Neural progenitor cell (in vitro differentiated cells): ENCODE results near the gene KLK8. TPM values are rescaled to one million over a fixed set of nuclear protein-coding genes. Genes with fewer than 3 reads are reported as not detected.

Experiments used
- DNase-seq: peaks from one replicate; pipeline ENCODE4 v3.0.0-alpha.2; 2016; ENCODE audit warnings: low spot score
- H2AFZ ChIP-seq: fragments of 200-600 bp; sonication (generic); replicated peaks from 2 replicates; pipeline ENCODE4 v1.6.1; 2016; ENCODE audit warnings: antibody characterized with exemption
- H3F3A ChIP-seq: fragments of 200-600 bp; sonication (generic); 2 replicates; pipeline ENCODE4 v1.6.1; 2016; ENCODE audit warnings: antibody characterized with exemption, low read depth
- H3K27ac ChIP-seq: fragments of 200-600 bp; sonication (generic); 2 replicates; pipeline ENCODE4 v1.5.1; 2016; ENCODE audit warnings: mild to moderate bottlenecking
- H3K27me3 ChIP-seq: fragments of 200-600 bp; sonication (generic); 2 replicates; pipeline ENCODE4 v1.6.1; 2016; ENCODE audit warnings: mild to moderate bottlenecking, moderate library complexity
- H3K36me3 ChIP-seq: fragments of 200-600 bp; sonication (generic); 2 replicates; pipeline ENCODE4 v1.5.1; 2016
- H3K4me1 ChIP-seq: fragments of 200-600 bp; sonication (generic); 2 replicates; pipeline ENCODE4 v1.6.1; 2016; ENCODE audit warnings: mixed run types
- H3K4me2 ChIP-seq: fragments of 200-600 bp; sonication (generic); 2 replicates; pipeline ENCODE4 v1.6.1; 2016
- H3K4me3 ChIP-seq: fragments of 200-600 bp; sonication (generic); 2 replicates; pipeline ENCODE4 v1.5.1; 2016
- H3K79me2 ChIP-seq: fragments of 200-600 bp; sonication (generic); 2 replicates; pipeline ENCODE4 v1.6.1; 2016; ENCODE audit warnings: low read depth
- H3K9ac ChIP-seq: fragments of 200-600 bp; sonication (generic); 2 replicates; pipeline ENCODE4 v1.6.1; 2016
- H3K9me3 ChIP-seq: fragments of 200-600 bp; sonication (generic); 2 replicates; pipeline ENCODE4 v1.5.1; 2016; ENCODE audit warnings: low read depth
- H4K20me1 ChIP-seq: fragments of 200-600 bp; sonication (generic); 2 replicates; pipeline ENCODE4 v1.6.1; 2016; ENCODE audit warnings: low read depth
- H3K27ac Mint-ChIP-seq: 3 replicates; pipeline ENCODE4 v1.8.0; 2021; ENCODE audit warnings: mixed read lengths
- H3K27me3 Mint-ChIP-seq: 2 replicates; pipeline ENCODE4 v1.8.0; 2022; ENCODE audit warnings: low read depth, mild to moderate bottlenecking, inconsistent platforms, moderate library complexity, mixed read lengths; ENCODE audit not compliant: insufficient read depth
- H3K36me3 Mint-ChIP-seq: 3 replicates; pipeline ENCODE4 v1.8.0; 2021; ENCODE audit warnings: mixed read lengths
- H3K4me1 Mint-ChIP-seq: 3 replicates; pipeline ENCODE4 v1.8.0; 2021; ENCODE audit warnings: mixed read lengths
- H3K4me3 Mint-ChIP-seq: 3 replicates; pipeline ENCODE4 v1.8.0; 2021; ENCODE audit warnings: mild to moderate bottlenecking, moderate library complexity, mixed read lengths
- H3K9me3 Mint-ChIP-seq: 3 replicates; pipeline ENCODE4 v1.8.0; 2020; ENCODE audit warnings: mixed read lengths
- CTCF ChIP-seq: fragments of 200-600 bp; sonication (generic); IDR thresholded peaks from 2 replicates; pipeline ENCODE4 v1.5.1; 2017; ENCODE audit warnings: antibody characterized with exemption, mild to moderate bottlenecking
- EZH2 ChIP-seq: fragments of 200-600 bp; sonication (generic); IDR thresholded peaks from 2 replicates; pipeline ENCODE4 v1.6.1; 2017; ENCODE audit warnings: antibody characterized with exemption, mild to moderate bottlenecking, moderate library complexity
- EZH2phosphoT487 ChIP-seq: fragments of 200-600 bp; sonication (generic); IDR thresholded peaks from 2 replicates; pipeline ENCODE4 v1.6.1; 2017; ENCODE audit warnings: antibody characterized with exemption
- total RNA-seq: library from RNA; depleted of rRNA; stranded (reverse); fragments of >200 nt; gene quantifications from 2 replicates; pipeline ENCODE4 v1.2.3, GENCODE V29; 2015; ENCODE audit warnings: low replicate concordance

Gene KLK8
- total RNA-seq, 1 donor from 2014 or later: not detected

- Mint-ChIP-seq H3K27ac (no peak overlapping the region), H3K27me3 (peaks cover 15% of the 10 kb centered on the region), H3K4me3 (no peak overlapping the region), H3K36me3 (no peaks in the 10 kb centered on the region), H3K9me3 (no peaks in the 10 kb centered on the region), H3K4me1 (peaks cover 17% of the 10 kb centered on the region)
- Histone ChIP-seq H3K4me1 (peaks cover 11% of the 10 kb centered on the region), H3F3A (no peaks in the 10 kb centered on the region), H3K27ac (no peak overlapping the region), H2AFZ (no peak overlapping the region), H3K79me2 (no peaks in the 10 kb centered on the region), H3K4me3 (no peak overlapping the region), H3K9ac (no peak overlapping the region), H4K20me1 (no peaks in the 10 kb centered on the region), H3K27me3 (peaks cover 13% of the 10 kb centered on the region), H3K36me3 (no peaks in the 10 kb centered on the region), H3K4me2 (no peak overlapping the region), H3K9me3 (no peaks in the 10 kb centered on the region)
- no peak for DNase-seq
- TF ChIP-seq CTCF (no peak), EZH2phosphoT487 (no peak), EZH2 (no peak)
These were observed 978 bp downstream of the KLK8 start for GRCh38 chr19:51000426-51000825.

- peaks cover 17% of the 10 kb centered on the region for H3K4me1 Mint-ChIP-seq
- DNase-seq: no peak
- no peaks in the 10 kb centered on the region for H3K9me3 ChIP-seq
- H3K27me3 Mint-ChIP-seq: peaks cover 10% of the 10 kb centered on the region
- no peak overlapping the region for H3K27ac ChIP-seq
- peaks cover 11% of the 10 kb centered on the region for H3K4me1 ChIP-seq
- H3K4me2 ChIP-seq: no peak overlapping the region
- H4K20me1 ChIP-seq: no peaks in the 10 kb centered on the region
- H3K27me3 ChIP-seq: peaks cover 3% of the 10 kb centered on the region
- H3K79me2 ChIP-seq: no peaks in the 10 kb centered on the region
- H2AFZ ChIP-seq: no peak overlapping the region
- TF ChIP-seq EZH2phosphoT487 (no peak), EZH2 (no peak), CTCF (no peak)
- H3K9ac ChIP-seq: no peak overlapping the region
- no peaks in the 10 kb centered on the region for H3K9me3 Mint-ChIP-seq
- no peak overlapping the region for H3K27ac Mint-ChIP-seq
- H3K4me3 Mint-ChIP-seq: no peak overlapping the region
- no peaks in the 10 kb centered on the region for H3F3A ChIP-seq
- H3K36me3 Mint-ChIP-seq: no peaks in the 10 kb centered on the region
- H3K4me3 ChIP-seq: no peak overlapping the region
- H3K36me3 ChIP-seq: no peaks in the 10 kb centered on the region
These were observed 2.7 kb downstream of the KLK8 start for GRCh38 chr19:50998686-50999085.

- H3K27me3 Mint-ChIP-seq: peaks cover 8% of the 10 kb centered on the region
- Histone ChIP-seq H3K4me3 (no peak overlapping the region), H2AFZ (no peak overlapping the region), H3K9me3 (no peaks in the 10 kb centered on the region), H3K27me3 (peaks cover 3% of the 10 kb centered on the region), H4K20me1 (no peaks in the 10 kb centered on the region), H3K4me2 (no peak overlapping the region), H3K79me2 (no peaks in the 10 kb centered on the region), H3K4me1 (peaks cover 11% of the 10 kb centered on the region), H3K27ac (no peak overlapping the region), H3K36me3 (no peaks in the 10 kb centered on the region), H3F3A (no peaks in the 10 kb centered on the region), H3K9ac (no peak overlapping the region)
- TF ChIP-seq CTCF: no peak
- TF ChIP-seq EZH2phosphoT487: no peak
- no peak for TF ChIP-seq EZH2
- no peak for DNase-seq
- H3K4me3 Mint-ChIP-seq: no peak overlapping the region
- no peaks in the 10 kb centered on the region for H3K36me3 Mint-ChIP-seq
- no peak overlapping the region for H3K27ac Mint-ChIP-seq
- peaks cover 17% of the 10 kb centered on the region for H3K4me1 Mint-ChIP-seq
- H3K9me3 Mint-ChIP-seq: no peaks in the 10 kb centered on the region
These were observed 3.3 kb downstream of the KLK8 start for GRCh38 chr19:50998061-50998460.
